GM12878 (cell line): ENCODE measurements around the gene BORCS8. TPM values are rescaled to one million over a fixed set of nuclear protein-coding genes. Genes with fewer than 3 reads are reported as not detected.

Experiments
- IKZF2 ChIP-seq, 2 experiments: fragments of 450-650 bp; IDR thresholded peaks; 2 replicates each; pipeline ENCODE4 v1.6.1; 2017; ENCODE audit warnings: mild to moderate bottlenecking in 2 of 2, moderate library complexity in 2 of 2
- ZNF207 ChIP-seq: fragments of 450-650 bp; IDR thresholded peaks from 2 replicates; pipeline ENCODE4 v1.6.1; 2014; ENCODE audit warnings: antibody characterized with exemption, mild to moderate bottlenecking, borderline replicate concordance
- polyA plus RNA-seq, 11 experiments: library from polyadenylated mRNA; depleted of rRNA in 4 of 11; unstranded in 6 of 11; stranded (reverse) in 5 of 11; fragments of >200 nt; fragmentation: Nextera tagmentation in 4 of 11; fragmentation: Illumina TruSeq in 1 of 11; extraction: Ambion mirVana in 4 of 11; extraction: Trizol in 1 of 11; gene quantifications; 1 replicate in 1 of 11; 2 replicates in 10 of 11; pipeline versions ENCODE4 v1.2.1 to v1.2.3, GENCODE V29; 2011 to 2016; ENCODE audit warnings: inconsistent platforms in 2 of 11, missing spikeins in 2 of 11, low read depth in 1 of 11
- total RNA-seq, 4 experiments: library from RNA; depleted of rRNA in 3 of 4; stranded (reverse); fragments of >200 nt in 3 of 4; fragmentation: Illumina TruSeq in 1 of 4; extraction: Trizol in 1 of 4; gene quantifications; 2 replicates each; pipeline versions ENCODE4 v1.2.1 to v1.2.3, GENCODE V29; 2013 to 2021
- TF ChIP-seq, protein P1 (sequence below): fragments of 450-650 bp; IDR thresholded peaks from 2 replicates; pipeline ENCODE4 v1.6.1; 2018; ENCODE audit warnings: borderline replicate concordance, mild to moderate bottlenecking; ENCODE audit not compliant: partially characterized antibody
- TF ChIP-seq, protein P2 (sequence below): fragments of 450-650 bp; IDR thresholded peaks from 2 replicates; pipeline ENCODE4 v1.6.1; 2017; ENCODE audit warnings: mild to moderate bottlenecking, moderate library complexity
- TF ChIP-seq, protein P3 (sequence below): fragments of 450-650 bp; formaldehyde crosslinking; IDR thresholded peaks from 2 replicates; pipeline ENCODE4 v1.4.0; 2022; ENCODE audit warnings: mild to moderate bottlenecking, moderate library complexity

BORCS8 gene
- total and polyA plus RNA-seq, 10 of the 15 experiments (the other 5 are each of a cell fraction or from before 2014, with no cell fraction given) = 3.7 to 40.3 (median 23.4) TPM

DNA sequence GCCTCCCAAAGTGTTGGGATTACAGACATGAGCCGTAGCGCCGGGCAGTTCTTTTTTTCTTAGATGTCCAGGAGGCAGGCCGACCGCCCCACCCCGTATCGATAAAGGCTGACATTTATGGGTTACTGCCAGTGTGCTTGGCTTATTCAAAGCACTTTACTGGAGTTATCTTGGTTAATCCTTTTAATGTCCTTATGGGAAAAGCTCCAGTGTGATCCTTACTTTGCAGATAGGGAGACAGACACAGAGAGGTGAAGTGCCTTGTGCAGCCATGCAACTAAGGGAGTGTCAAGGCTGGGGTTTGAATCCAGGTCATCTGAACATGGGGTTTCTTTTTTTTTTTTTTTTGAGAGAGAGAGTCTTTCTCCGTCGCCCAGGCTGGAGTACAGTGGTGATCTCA lies 39.0 kb upstream of the BORCS8 start (continued):
- TF ChIP-seq, protein P1, sequence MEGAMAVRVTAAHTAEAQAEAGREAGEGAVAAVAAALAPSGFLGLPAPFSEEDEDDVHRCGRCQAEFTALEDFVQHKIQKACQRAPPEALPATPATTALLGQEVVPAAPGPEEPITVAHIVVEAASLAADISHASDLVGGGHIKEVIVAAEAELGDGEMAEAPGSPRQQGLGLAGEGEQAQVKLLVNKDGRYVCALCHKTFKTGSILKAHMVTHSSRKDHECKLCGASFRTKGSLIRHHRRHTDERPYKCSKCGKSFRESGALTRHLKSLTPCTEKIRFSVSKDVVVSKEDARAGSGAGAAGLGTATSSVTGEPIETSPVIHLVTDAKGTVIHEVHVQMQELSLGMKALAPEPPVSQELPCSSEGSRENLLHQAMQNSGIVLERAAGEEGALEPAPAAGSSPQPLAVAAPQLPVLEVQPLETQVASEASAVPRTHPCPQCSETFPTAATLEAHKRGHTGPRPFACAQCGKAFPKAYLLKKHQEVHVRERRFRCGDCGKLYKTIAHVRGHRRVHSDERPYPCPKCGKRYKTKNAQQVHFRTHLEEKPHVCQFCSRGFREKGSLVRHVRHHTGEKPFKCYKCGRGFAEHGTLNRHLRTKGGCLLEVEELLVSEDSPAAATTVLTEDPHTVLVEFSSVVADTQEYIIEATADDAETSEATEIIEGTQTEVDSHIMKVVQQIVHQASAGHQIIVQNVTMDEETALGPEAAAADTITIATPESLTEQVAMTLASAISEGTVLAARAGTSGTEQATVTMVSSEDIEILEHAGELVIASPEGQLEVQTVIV = no peak
- TF ChIP-seq IKZF2 (IDR thresholded peaks at IDR 0.05) (no peak), ZNF207 (no peak)
- TF ChIP-seq, protein P2, sequence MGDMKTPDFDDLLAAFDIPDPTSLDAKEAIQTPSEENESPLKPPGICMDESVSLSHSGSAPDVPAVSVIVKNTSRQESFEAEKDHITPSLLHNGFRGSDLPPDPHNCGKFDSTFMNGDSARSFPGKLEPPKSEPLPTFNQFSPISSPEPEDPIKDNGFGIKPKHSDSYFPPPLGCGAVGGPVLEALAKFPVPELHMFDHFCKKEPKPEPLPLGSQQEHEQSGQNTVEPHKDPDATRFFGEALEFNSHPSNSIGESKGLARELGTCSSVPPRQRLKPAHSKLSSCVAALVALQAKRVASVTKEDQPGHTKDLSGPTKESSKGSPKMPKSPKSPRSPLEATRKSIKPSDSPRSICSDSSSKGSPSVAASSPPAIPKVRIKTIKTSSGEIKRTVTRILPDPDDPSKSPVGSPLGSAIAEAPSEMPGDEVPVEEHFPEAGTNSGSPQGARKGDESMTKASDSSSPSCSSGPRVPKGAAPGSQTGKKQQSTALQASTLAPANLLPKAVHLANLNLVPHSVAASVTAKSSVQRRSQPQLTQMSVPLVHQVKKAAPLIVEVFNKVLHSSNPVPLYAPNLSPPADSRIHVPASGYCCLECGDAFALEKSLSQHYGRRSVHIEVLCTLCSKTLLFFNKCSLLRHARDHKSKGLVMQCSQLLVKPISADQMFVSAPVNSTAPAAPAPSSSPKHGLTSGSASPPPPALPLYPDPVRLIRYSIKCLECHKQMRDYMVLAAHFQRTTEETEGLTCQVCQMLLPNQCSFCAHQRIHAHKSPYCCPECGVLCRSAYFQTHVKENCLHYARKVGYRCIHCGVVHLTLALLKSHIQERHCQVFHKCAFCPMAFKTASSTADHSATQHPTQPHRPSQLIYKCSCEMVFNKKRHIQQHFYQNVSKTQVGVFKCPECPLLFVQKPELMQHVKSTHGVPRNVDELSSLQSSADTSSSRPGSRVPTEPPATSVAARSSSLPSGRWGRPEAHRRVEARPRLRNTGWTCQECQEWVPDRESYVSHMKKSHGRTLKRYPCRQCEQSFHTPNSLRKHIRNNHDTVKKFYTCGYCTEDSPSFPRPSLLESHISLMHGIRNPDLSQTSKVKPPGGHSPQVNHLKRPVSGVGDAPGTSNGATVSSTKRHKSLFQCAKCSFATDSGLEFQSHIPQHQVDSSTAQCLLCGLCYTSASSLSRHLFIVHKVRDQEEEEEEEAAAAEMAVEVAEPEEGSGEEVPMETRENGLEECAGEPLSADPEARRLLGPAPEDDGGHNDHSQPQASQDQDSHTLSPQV = no peak
- TF ChIP-seq, protein P3, sequence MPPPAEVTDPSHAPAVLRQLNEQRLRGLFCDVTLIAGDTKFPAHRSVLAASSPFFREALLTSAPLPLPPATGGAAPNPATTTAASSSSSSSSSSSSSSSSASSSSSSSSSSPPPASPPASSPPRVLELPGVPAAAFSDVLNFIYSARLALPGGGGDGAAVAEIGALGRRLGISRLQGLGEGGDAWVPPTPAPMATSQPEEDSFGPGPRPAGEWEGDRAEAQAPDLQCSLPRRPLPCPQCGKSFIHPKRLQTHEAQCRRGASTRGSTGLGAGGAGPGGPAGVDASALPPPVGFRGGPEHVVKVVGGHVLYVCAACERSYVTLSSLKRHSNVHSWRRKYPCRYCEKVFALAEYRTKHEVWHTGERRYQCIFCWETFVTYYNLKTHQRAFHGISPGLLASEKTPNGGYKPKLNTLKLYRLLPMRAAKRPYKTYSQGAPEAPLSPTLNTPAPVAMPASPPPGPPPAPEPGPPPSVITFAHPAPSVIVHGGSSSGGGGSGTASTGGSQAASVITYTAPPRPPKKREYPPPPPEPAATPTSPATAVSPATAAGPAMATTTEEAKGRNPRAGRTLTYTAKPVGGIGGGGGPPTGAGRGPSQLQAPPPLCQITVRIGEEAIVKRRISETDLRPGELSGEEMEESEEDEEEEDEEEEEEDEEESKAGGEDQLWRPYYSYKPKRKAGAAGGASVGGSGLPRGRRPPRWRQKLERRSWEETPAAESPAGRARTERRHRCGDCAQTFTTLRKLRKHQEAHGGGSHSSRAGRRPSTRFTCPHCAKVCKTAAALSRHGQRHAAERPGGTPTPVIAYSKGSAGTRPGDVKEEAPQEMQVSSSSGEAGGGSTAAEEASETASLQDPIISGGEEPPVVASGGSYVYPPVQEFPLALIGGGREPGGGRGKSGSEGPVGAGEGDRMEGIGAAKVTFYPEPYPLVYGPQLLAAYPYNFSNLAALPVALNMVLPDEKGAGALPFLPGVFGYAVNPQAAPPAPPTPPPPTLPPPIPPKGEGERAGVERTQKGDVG (CRISPR knock-in tag) = no peak
